Measurements from ENCODE around the gene ZNF579.

Gene ZNF579

GRCh38 chr19:55611300-55611982 is 30.8 kb upstream of the ZNF579 start:
- no peak for DNase-seq

DNA sequence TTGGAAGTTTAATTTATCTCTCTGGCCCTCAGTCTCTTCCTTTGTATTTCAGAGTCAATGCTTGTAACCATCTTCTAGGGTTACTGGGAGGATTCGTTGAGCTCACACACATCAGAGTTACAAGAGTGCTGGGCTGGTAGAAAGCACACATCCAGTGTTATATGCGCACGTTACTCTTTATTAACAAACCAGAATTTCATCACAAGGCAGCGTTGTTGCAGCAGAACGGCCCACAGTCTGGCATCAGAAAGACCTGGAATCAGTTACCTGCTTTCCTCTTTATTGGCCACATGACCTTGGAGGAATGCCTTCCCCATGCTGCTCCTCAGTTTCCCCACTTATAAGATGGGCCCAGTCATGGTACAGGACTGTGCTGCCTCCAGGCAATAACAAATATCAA is 28.7 kb upstream of the ZNF579 start:
- no peak for DNase-seq

DNA sequence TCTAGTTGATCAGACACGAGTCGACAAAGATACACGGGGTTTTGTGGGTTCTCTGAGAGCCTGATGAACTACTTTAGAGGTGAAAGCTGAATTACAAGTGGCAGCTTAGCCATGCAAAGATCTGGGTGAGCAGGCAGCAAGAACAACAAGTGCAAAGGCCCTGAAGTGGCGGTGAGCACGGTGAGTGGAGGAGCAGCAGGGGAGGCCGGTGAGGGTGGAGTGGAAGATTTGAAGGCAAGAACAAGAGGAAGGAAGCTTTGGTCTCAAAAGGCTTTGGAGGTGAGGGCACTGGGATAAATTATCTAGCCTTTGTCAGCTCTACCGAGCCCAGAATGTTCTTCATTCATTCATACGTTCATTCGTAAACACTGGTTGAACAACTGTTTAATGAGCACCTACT is 26.2 kb upstream of the ZNF579 start:
- DNase-seq: no peak

DNA sequence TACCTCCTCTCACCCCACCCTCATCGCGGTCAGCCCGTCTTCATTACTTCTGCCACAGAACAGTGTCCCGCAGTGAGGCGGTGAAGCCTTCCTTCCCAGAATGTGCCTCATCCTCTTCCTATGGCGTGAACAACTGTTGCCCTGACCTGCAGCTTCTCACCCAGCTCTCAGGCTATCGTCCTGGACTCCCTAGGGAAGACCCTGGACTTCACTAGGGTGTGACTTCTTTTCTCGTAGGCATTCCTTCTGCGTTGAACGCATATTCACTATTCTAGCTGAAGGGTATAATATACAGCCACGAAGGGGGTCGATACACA is 25.8 kb upstream of the ZNF579 start:
- DNase-seq: no peak

DNA sequence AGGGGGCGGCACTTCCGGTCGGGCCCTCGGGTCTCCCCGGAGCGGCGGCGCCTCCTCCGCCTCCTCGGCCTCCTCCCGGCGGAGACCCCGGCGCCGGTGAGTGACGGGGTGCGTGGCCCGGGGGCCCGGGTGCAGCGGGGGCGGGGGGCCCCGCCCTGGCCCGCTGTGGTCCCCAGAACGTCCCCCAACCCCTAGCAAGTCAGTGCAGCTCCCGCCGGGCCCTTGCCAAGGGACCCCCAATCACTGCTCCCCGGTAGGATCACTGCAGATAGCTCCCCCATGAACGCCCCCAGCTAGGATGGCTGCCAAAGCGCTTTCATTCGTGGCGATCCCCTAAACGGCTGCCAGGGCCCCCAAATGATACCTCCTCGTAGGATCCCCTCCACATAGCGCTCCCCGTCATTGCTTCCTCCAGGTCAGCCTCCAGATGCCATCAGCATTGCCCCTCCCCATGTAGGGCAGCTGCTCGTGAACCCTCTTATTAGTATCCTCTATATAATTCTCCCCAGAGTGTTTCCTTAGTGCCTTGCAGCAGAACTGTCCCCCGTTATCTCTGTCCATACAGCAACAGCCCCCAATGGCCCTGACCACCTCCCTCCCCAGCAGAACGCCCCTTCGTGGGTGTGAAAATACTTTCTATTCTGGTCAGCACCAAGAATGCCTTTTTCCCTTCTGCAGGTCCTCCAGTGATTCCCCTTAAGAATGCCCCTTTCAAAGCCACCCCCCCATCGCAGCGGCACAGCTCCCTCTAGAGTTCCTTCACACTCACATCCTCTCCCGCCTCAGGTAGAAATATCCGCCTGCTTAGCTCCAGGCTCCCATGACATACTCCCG is 25.2 kb upstream of the ZNF579 start, which contains the start of gene ZNF865:
ZNF865 (plus strand) TSS at position 11 of the 834 bp plus-strand sequence. CDS start 7,972 bp downstream, outside the sequence.
- DNase-seq: peak; percentile 78

DNA sequence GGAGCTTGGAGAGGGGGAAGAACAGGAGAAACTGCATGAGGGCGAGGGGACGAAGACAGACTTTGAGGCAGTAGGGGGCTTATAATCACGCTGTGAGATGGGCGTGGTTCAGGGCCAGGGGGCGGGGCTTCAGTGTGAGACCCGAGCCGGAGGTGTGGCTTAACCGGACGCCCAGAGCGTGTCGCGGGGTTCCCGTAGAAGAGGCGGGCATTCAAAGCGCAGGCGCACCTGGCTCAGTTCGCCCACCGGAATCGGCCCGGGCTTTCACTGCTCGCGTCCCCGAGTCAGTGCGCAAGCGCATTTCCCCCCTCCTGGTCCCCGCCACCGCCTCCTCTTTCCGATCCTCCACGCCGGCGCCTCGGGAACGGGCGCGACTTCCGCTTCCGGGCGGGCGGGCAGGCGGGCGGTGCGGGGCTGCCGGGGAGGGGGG is 24.6 kb upstream of the ZNF579 start:
- peak; percentile 99 for DNase-seq

DNA sequence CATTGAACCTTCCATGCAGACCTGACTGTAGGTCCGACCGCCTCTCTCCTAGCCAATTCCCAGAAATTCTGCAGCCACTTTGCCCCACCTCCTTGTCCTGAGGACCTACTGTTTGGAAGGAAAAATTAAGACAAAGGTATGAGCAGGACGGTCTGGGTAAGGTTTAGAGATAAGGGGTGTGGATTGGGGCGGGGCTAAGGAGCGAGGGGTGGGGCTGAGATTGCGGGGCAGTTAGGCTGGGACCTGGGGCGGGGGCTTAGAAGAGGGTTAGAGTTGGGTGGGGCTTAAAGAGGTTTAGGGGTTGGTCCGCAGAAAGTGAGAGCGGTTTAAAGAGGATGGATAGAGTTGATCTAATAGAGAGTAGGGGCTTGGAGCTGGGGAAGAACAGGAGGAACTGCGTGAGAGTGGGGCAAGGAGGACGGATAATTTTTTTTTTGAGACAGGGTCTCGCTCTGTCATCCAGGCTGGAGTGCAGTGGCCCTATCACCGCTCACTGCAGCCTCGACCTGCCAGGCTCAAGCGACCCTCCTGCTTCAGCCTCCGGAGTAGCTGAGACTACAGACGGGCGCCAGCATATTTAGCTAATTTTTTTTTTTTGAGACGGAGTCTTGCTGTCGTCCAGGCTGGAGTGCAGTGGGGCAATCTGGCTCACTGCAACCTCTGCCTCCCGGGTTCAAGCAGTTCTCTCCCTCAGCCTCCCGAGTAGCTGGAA is 23.1 kb upstream of the ZNF579 start:
- DNase-seq: no peak

- no peak for DNase-seq
Observed at GRCh38 chr19:55603115-55603514, 22.5 kb upstream of the ZNF579 start.

GRCh38 chr19:55602104-55603001 is 21.7 kb upstream of the ZNF579 start:
- DNase-seq: no peak

GRCh38 chr19:55601084-55601483 is 20.4 kb upstream of the ZNF579 start:
- DNase-seq: no peak

GRCh38 chr19:55600662-55601028 is 20.0 kb upstream of the ZNF579 start:
- DNase-seq: no peak

- DNase-seq: peak; percentile 83
Observed at GRCh38 chr19:55599842-55600661, 19.4 kb upstream of the ZNF579 start, which contains the start of gene ZNF524. TSS of gene ZNF524 (plus strand) at chr19:55600288. CDS start at chr19:55602113, 1,825 bp downstream.

- peak; percentile 98 for DNase-seq
Observed at GRCh38 chr19:55599468-55599841, 18.8 kb upstream of the ZNF579 start, which contains the start of gene FIZ1. TSS of gene FIZ1 (minus strand) at chr19:55599517. CDS start at chr19:55597865, 1,652 bp downstream.

DNA sequence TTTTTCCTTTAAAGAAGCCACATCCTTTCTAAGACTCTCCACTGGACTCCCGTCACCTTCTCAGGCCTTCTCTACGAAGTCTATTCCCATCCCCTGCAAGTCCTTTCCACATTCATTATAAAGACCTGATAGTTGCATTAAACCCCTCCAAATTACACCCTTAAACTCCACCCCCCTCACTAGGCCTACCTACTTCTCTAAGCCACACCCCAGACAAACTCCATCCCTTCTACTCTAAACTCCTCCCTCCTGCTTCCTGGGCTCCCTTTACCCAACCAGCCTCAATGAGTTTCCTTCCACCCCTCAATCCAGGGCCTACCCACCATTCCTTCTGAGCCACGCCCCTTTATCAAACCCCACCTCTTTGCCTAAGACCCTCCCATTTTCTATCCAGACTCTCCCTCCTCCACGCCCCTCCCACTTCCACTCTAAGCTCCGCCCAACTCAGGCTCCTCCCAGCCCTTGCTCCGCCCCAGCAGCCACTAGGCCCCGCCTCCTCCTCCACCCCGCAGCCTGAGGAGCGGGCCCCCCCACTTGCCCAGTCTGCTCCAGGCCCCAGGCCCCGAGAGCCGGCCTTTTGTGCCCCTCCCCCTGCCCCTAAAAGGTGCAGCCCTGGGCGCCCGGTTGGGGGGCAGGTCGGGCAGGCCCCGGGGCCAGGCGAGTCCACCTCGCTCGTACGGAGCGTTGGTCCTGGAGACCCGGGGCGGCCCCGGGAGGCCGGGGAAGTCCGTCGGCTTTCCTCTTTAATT is 18.2 kb upstream of the ZNF579 start:
- DNase-seq: peak; percentile 93

DNA sequence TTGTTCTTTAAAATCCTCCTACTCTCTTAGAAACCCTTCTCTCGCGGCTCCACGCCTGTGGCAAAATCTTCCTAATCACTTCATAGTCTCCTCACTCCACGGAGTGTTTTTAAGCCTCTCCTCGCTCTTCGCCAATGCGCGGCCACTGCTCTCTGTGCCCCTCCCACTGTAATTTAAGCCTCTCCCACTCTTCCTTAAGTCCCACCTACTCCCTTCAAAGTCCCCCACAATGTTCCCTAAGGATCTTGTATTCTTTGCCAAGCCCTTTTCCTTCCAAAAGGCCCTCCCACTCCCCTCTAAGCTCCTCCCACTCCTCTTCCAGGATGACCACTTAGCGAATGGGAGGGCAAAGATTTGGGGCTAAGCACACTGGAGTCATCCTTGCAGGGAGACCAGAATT is 17.4 kb upstream of the ZNF579 start:
- DNase-seq: no peak

DNA sequence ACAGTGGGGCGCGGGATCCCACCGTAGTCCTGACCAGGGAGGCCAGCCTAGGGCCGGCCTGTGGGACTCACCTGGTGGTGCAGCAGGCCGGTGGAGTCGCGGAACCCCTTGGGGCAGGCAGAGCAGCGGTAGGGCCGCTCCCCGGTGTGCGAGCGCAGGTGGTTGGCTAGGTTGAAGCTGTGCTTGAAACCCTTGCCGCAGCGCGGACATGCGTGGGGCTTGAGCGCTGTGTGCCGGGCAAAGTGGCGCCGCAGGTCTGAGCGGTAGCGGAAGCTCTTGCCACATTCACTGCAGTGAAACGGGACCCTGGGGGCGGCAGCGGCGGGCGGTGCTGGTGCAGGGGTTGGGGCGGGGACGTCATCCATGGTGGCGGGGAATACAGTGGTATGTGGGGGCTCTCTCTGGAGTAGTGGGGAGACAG is 16.9 kb upstream of the ZNF579 start:
- no peak for DNase-seq

DNA sequence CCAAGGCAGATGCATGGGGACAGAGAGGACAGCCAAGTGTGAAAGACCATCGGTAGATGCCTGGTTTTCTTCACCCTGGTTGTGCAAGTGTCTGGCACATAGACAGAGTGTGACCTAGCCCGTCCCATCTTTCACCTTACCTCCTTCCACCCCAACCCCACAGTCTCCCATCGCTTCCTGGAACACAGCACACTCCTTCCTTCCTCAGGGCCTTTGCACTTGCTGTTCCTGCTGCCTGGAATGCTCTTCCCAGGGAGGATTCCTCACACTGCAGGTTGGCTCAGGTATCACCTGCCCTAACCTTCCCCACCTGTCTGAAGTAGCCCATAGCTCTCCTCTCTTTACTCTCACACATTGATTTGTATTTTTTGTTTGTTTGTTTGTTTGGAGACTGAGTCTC is 15.7 kb upstream of the ZNF579 start:
- no peak for DNase-seq

DNA sequence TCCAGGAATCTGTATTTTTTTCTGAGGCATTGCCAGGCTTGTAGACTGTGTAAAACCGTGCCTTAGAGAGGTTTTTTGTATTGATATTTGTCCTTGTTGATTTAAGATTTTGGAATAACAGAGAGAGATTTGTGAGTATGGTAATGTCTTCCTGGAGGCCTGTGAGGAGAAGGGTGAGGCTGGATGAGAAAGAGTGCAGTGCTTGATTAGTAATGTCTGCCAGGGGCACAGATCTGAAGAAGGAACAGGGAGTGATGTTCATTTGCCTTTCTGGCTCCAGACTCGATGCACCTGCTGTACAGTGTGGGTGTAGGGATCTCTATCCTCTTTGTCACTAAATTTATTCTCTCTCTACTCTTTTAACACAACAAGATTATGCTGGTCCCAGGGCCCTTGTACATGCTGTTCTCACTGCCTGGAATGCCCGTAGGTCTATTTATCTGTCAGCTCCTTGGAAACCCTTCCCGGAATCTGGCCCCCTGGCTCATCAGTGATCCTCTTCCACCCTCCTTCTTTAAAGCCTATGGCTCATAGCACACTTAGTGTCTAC is 14.4 kb upstream of the ZNF579 start:
- DNase-seq: no peak

GRCh38 chr19:55593096-55593772 is 12.6 kb upstream of the ZNF579 start:
- DNase-seq: no peak
